H1 (cell line): ENCODE measurements around the gene GTF2IRD1. TPM values are rescaled to one million over a fixed set of nuclear protein-coding genes. Genes with fewer than 3 reads are reported as not detected.

ENCODE experiments used
- SIN3A ChIP-seq, 2 experiments: IDR thresholded peaks in 1 of 2; conservative IDR thresholded peaks in 1 of 2; 2 replicates each; pipeline ENCODE4 v1.6.1; 2011 to 2012; ENCODE audit warnings: low read length in 2 of 2, improper control_type of control experiment in 1 of 2, low read depth in 1 of 2, mild to moderate bottlenecking in 1 of 2
- SP1 ChIP-seq: IDR thresholded peaks from 2 replicates; pipeline ENCODE4 v1.6.1; 2011; ENCODE audit warnings: low read depth, low read length
- polyA plus RNA-seq, 7 experiments: library from polyadenylated mRNA; depleted of rRNA in 3 of 7; stranded (reverse) in 5 of 7; unstranded in 2 of 7; fragments of >200 nt in 5 of 7; fragments of 200-250 nt in 2 of 7; gene quantifications; 1 replicate in 5 of 7; 2 replicates in 1 of 7; 4 replicates in 1 of 7; pipeline versions ENCODE4 v1.2.1 to v1.2.3, GENCODE V29; 2011 to 2013; ENCODE audit warnings: missing spikeins in 2 of 7, mixed read lengths in 2 of 7
- total RNA-seq: library from RNA; stranded (reverse); fragmentation: NEBNext Ultra II Directional; extraction: Animal tissue kit (Norgen Biotek cat#: 25700); gene quantifications from 2 replicates; pipeline ENCODE4 v1.2.1, GENCODE V29; 2021

GTF2IRD1 gene
- total and polyA plus RNA-seq, 2 of the 8 experiments (the other 6 are each of a cell fraction or from before 2014, with no cell fraction given) = 27.4 to 45.4 TPM

GRCh38 chr7:74462707-74463100, 9.0 kb downstream of the GTF2IRD1 start (continued):
- TF ChIP-seq SIN3A (conservative IDR thresholded peaks at IDR 0.05 in 1 of 2, IDR thresholded peaks at IDR 0.05 in 1 of 2; ENCODE audit: low read depth in 1 of 2, low read length in 2 of 2) (no peak), SP1 (no peak)
